SKM-1 (cell line): ENCODE data around the gene FKBP2.
A peak's percentile ranks its signal among the peaks of the same experiment; 100 is the strongest.

Experiments used
- DNase-seq: peaks from one replicate; lab custom pipeline; 2025; ENCODE audit not compliant: unreplicated experiment; lab: John Stamatoyannopoulos, UW

The FKBP2 gene

GRCh38 chr11:64240435-64241240 lies at the start of gene FKBP2:
TSS of gene FKBP2 (plus strand) at chr11:64241095. CDS start at chr11:64242388, 1,293 bp downstream.
- peak; percentile 83 for DNase-seq

- DNase-seq = no peak
These were observed 48.5 kb upstream of the FKBP2 start for GRCh38 chr11:64192434-64192833.

DNA sequence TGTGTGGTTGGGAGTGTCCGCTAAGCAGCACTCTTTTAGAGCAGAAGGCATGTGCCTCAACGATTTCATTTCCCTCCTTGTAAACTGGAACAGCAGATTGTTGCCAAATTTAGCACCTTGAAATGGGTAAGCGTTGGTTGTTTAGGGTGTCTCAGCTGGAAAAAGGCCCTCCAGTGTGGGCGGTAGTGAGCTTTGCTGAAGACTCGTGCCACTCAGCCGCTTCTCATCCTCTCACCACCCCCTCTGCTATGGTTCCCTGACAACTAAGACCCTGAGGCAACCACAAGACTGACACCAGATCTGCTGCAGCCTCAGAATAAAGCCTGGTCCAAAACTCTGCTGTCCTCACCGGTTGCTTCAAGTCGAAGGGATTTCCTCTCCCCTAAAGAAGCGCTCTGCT lies 44.3 kb upstream of the FKBP2 start:
- DNase-seq = no peak

- DNase-seq = no peak
These were observed 42.4 kb upstream of the FKBP2 start for GRCh38 chr11:64198511-64198910.

GRCh38 chr11:64201543-64201942 lies 39.4 kb upstream of the FKBP2 start:
- no peak for DNase-seq

DNA sequence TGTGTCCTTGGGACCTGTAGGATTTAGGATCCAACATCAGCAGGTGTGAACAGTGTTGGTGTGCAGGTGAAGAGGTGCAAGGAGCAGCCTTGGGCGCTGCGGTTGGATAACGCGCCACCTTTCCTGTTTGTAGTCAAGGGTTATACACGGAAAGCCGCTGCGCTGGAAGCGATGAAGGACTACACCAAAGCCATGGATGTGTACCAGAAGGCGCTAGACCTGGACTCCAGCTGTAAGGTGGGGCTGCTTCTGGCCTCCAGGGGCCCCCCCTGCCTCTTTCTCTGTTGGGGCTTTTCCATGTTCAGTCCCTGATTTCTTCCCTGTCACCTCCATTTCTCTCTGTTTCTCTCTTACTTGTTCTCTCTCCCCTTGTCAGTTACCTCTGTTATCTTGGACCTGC lies 37.9 kb upstream of the FKBP2 start:
- no peak for DNase-seq

GRCh38 chr11:64203421-64204079 lies 37.3 kb upstream of the FKBP2 start:
- no peak for DNase-seq

- no peak for DNase-seq
These were observed 36.8 kb upstream of the FKBP2 start for GRCh38 chr11:64204080-64204440.

DNA sequence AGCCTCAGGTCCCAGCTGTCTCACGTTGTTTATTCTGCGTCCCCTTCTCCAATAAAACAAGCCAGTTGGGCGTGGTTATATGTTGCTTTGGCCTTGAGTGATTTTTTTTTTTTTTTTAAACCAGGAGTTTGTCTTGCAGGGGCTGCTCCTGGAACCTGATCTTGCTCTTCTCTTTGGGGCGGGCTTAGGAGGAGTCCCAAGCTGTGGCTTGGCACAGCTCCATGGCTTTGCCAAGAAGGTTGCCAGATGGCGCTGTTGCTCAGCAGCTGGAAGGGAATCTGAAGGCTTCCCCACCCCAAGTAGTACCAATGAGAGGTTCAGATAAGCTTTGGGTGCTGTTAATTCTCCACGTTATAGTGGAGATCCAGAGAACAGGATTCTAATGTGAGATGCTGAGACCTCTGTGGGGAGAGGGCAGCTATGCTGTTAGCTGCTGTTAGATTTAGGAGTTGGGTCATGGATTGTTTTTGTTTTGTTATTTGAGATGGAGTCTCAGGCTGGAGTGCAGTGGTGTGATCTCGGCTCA lies 36.4 kb upstream of the FKBP2 start:
- DNase-seq = peak; percentile 68

- peak; percentile 56 for DNase-seq
These were observed 34.2 kb upstream of the FKBP2 start, which contains the start of gene FERMT3 for GRCh38 chr11:64206457-64207255. TSS of gene FERMT3 (plus strand) at chr11:64206721. CDS start at chr11:64207365, 644 bp downstream.

DNA sequence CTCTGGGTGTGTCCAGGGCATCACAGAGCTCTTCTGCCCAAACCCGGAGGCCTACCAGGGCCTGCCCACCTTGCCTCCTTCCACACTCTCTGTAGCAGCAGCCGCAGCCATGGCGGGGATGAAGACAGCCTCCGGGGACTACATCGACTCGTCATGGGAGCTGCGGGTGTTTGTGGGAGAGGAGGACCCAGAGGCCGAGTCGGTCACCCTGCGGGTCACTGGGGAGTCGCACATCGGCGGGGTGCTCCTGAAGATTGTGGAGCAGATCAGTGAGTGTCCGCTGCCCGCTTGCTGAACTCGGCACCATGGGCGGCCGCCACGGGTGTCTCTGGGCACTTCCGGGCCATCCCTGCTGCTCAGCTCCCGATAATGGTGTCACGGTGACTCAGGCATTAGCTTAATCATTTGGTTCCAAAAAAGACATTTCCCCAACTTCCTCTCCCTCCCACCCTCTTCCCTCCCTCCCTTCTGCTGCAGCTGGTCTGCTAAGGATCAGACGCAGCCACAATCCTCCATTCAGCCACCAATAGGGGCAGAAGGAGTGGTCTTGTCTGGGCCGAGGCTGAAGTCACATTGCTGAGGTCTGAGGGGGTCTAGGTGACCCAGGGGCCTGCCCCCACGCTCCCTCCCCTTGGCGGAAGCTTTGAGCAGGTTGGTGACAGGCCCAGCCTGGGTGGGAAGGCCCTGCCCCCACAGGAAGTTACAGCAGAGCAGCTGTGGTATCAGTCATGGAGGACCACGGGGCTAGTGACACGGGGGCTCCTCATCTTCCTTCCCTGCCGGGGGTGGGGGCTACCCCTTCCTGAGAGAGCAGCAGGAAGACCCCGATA lies 33.4 kb upstream of the FKBP2 start:
- peak; percentile 81 for DNase-seq

GRCh38 chr11:64208086-64208795 lies 32.7 kb upstream of the FKBP2 start:
- no peak for DNase-seq

GRCh38 chr11:64208796-64209562 lies 31.9 kb upstream of the FKBP2 start:
- no peak for DNase-seq

GRCh38 chr11:64209563-64209843 lies 31.4 kb upstream of the FKBP2 start:
- DNase-seq = no peak

- no peak for DNase-seq
These were observed 30.4 kb upstream of the FKBP2 start for GRCh38 chr11:64210301-64211020.

DNA sequence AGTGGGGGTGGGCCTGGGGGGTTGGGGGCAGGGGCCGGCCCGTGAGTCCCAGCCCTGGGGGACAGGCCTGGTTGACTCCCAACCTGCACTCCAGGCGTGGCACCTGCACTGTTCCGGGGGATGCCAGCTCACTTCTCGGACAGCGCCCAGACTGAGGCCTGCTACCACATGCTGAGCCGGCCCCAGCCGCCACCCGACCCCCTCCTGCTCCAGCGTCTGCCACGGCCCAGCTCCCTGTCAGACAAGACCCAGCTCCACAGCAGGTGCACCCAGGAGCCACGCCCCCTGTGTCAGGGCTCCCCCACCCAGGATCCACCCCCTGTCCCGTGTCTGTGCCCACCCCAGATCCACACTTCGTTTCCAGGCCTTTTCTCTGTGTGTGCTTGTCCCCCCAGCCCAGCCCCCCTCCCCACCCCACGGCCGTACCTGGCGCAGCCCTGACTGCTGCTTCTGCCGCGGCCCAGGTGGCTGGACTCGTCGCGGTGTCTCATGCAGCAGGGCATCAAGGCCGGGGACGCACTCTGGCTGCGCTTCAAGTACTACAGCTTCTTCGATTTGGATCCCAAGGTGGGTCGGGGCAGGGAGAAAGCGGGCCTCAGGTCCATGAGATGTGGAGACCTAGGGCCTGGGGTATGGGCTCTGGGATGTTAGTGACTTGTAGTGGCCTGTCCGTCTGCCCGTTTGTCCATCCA lies 29.6 kb upstream of the FKBP2 start:
- no peak for DNase-seq

GRCh38 chr11:64216879-64217278 lies 24.0 kb upstream of the FKBP2 start:
- no peak for DNase-seq
